Measurements from ENCODE around the gene RNF8. TPM values are rescaled to one million over a fixed set of nuclear protein-coding genes. Genes with fewer than 3 reads are reported as not detected.
A peak's percentile ranks its signal among the peaks of the same experiment; 100 is the strongest.

RNF8 gene
- total RNA-seq, 1 experiment from 2014 or later, result 22.0 TPM

DNA sequence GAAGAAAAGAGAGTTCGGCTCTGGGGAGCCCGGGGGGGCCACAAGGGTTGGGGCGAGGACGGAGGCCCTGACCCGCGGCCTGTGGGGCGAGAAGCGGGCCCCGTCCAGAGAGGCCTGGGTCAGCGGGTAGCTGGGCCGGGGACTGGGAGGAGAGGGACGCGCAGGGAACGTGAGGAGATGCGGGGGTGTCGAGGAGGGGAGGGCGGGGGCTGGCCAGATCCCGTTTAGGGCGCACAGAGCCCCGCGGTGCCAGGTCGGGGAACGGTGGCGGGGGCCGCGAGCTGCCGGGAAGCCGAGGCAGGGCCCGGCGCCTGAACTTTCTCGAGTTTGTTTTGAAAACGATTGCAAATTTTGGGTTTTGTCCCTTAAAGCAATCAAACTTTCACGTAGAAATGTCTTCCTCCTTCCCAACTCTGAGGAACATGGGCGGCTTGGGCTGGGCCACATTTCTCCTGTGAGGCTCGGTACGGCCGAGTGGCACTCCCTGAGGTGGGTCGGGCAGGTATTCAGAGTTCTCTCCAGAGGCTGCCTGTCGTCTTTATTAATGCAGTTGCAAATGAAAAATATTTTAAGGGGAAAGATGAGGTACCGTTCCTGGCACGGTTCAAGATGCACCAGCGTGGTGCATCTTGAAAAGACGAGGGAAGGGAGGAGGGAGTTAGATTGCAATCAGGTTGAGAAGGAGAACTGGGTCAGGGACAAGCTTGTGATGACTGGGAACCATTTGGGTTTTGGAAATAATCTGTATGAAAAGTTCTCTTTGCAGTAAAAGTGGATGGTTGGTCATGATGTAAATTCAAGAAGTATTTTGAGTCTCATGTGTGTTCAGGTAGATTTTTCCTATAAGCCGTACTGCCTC, 972 bp downstream of the RNF8 start:
- peak; percentile 31 for DNase-seq (ENCODE audit: unreplicated experiment)
- CTCF ChIA-PET, result no interaction called here

DNA sequence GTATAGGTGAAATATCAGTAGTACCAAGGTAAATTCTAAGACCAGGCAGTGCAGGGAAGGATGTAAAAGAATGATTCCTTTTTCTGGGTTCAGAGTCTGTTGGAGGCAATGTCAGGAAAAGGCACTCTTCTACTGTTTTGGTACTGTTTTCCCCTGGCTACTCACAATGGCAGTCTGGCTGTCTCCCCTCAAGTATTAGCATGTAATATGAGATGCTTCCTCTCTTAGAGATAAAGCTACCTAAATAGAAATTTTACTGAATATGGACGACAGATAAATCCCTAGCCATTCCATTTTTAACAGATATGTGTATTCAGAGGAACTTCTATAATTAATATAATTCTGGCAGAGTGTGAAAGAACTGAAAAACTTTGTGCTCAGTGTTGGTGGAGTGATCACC, 3.5 kb downstream of the RNF8 start:
- ChIA-PET CTCF (interaction anchor here (1.4 kb wide), 1 partner anchor 24 kb away, joined by 4 read pairs; no protein-coding TSS in a partner anchor), POLR2A (no interaction called here)
- Mint-ChIP-seq H3K9me3 (ENCODE audit: unreplicated experiment) (no peaks in the 10 kb centered on the region), H3K4me1 (ENCODE audit: insufficient read depth, unreplicated experiment) (peaks cover 23% of the 10 kb centered on the region), H3K4me3 (ENCODE audit: unreplicated experiment) (no peak overlapping the region), H3K27me3 (ENCODE audit: insufficient read depth, unreplicated experiment) (no peaks in the 10 kb centered on the region), H3K27ac (ENCODE audit: low read depth, unreplicated experiment) (no peak overlapping the region), H3K36me3 (ENCODE audit: insufficient read depth, unreplicated experiment) (no peaks in the 10 kb centered on the region)
- TF ChIP-seq, protein P1, sequence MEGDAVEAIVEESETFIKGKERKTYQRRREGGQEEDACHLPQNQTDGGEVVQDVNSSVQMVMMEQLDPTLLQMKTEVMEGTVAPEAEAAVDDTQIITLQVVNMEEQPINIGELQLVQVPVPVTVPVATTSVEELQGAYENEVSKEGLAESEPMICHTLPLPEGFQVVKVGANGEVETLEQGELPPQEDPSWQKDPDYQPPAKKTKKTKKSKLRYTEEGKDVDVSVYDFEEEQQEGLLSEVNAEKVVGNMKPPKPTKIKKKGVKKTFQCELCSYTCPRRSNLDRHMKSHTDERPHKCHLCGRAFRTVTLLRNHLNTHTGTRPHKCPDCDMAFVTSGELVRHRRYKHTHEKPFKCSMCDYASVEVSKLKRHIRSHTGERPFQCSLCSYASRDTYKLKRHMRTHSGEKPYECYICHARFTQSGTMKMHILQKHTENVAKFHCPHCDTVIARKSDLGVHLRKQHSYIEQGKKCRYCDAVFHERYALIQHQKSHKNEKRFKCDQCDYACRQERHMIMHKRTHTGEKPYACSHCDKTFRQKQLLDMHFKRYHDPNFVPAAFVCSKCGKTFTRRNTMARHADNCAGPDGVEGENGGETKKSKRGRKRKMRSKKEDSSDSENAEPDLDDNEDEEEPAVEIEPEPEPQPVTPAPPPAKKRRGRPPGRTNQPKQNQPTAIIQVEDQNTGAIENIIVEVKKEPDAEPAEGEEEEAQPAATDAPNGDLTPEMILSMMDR (IDR thresholded peaks at IDR 0.05; ENCODE audit: unreplicated experiment), result no peak
- intact Hi-C loops (cut with micrococcal nuclease), result no loop called here
- no peak for DNase-seq (ENCODE audit: unreplicated experiment)
- no TSS peak for BruUV-seq (replicated peaks)

More for the DNA sequence above, 972 bp downstream of the RNF8 start:
- Mint-ChIP-seq H3K4me1 (ENCODE audit: insufficient read depth, unreplicated experiment) (peaks cover 23% of the 10 kb centered on the region), H3K9me3 (ENCODE audit: unreplicated experiment) (no peaks in the 10 kb centered on the region), H3K27ac (ENCODE audit: low read depth, unreplicated experiment) (peak overlapping the region; percentile 83), H3K27me3 (ENCODE audit: insufficient read depth, unreplicated experiment) (no peaks in the 10 kb centered on the region), H3K4me3 (ENCODE audit: unreplicated experiment) (peak overlapping the region; percentile 96), H3K36me3 (ENCODE audit: insufficient read depth, unreplicated experiment) (no peaks in the 10 kb centered on the region)
- TF ChIP-seq, protein P1 (IDR thresholded peaks at IDR 0.05; ENCODE audit: unreplicated experiment), result no peak
- POLR2A ChIA-PET, result interaction anchor here (0.6 to 2.1 kb wide), 10 partner anchors 8 to 464 kb away, joined by 3 to 10 read pairs (median 4); partner anchors contain the start of gene CMTR1
- no TSS peak for BruUV-seq (replicated peaks)
- intact Hi-C loops (cut with micrococcal nuclease), result no loop called here

DNA sequence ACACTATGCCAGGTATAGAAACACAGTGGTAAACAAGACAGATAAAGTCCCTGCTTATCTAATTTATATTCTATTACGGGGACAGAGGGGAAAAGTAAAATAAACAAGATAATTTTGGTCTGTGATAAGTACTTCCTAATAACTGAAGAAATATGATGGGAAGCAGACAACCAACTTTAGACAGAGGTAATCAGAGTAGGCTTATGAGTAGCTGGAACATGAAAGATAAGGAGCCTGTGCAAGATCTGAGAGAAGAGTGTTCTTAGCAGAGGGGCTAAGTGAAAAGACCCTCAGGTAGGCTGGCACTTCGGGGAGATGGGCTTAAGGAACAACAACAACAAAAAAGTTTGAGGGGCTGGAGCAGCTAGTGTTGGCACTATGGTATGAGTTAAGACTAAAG, 4.1 kb downstream of the RNF8 start:
- H3K27ac Mint-ChIP-seq (ENCODE audit: low read depth, unreplicated experiment), result no peak overlapping the region
- no TSS peak for BruUV-seq (replicated peaks)

DNA sequence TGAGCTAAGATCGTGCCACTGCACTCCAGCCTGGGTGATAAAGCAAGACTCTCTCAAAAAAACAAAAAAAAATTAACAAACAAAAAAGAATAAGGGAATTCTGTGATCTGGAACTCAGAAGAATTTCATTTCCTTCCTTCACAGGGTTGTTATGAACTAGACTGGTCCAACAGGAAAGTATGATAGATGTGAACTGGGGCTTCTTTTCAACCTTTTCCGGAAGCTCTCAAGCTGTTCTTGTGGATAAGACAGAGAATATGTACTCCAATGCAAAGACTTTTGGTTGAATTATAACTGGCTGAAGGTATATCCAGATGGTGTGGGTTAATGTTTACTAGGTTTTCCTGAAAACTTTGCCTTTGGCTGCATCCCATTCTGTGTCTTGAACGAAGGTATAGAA, 5.3 kb downstream of the RNF8 start:
- ChIA-PET CTCF (interaction anchor here (0.9 to 1.2 kb wide), 3 partner anchors 27 to 103 kb away, joined by 3 to 4 read pairs (median 3); no protein-coding TSS in a partner anchor), POLR2A (no interaction called here)
- no TSS peak for BruUV-seq (replicated peaks)
- intact Hi-C loops (cut with micrococcal nuclease), result no loop called here
- peaks cover 12% of the 10 kb centered on the region for H3K36me3 Mint-ChIP-seq (ENCODE audit: insufficient read depth, unreplicated experiment)
- H3K27me3 Mint-ChIP-seq (ENCODE audit: insufficient read depth, unreplicated experiment), result no peaks in the 10 kb centered on the region
- H3K9me3 Mint-ChIP-seq (ENCODE audit: unreplicated experiment), result no peaks in the 10 kb centered on the region
- H3K4me3 Mint-ChIP-seq (ENCODE audit: unreplicated experiment), result no peak overlapping the region
- TF ChIP-seq, protein P1 (IDR thresholded peaks at IDR 0.05; ENCODE audit: unreplicated experiment), result no peak
- no peak overlapping the region for H3K27ac Mint-ChIP-seq (ENCODE audit: low read depth, unreplicated experiment)
- no peak for DNase-seq (ENCODE audit: unreplicated experiment)
- peaks cover 17% of the 10 kb centered on the region for H3K4me1 Mint-ChIP-seq (ENCODE audit: insufficient read depth, unreplicated experiment)

More for the DNA sequence above, 4.1 kb downstream of the RNF8 start:
- TF ChIP-seq, protein P1 (IDR thresholded peaks at IDR 0.05; ENCODE audit: unreplicated experiment), result no peak
- CTCF ChIA-PET, result interaction anchor here (1.1 to 1.2 kb wide), 2 partner anchors 28 to 105 kb away, joined by 3 read pairs; no protein-coding TSS in a partner anchor
- Mint-ChIP-seq H3K27me3 (ENCODE audit: insufficient read depth, unreplicated experiment) (no peaks in the 10 kb centered on the region), H3K36me3 (ENCODE audit: insufficient read depth, unreplicated experiment) (peaks cover under 1% of the 10 kb centered on the region), H3K9me3 (ENCODE audit: unreplicated experiment) (no peaks in the 10 kb centered on the region), H3K4me1 (ENCODE audit: insufficient read depth, unreplicated experiment) (peaks cover 23% of the 10 kb centered on the region), H3K4me3 (ENCODE audit: unreplicated experiment) (no peak overlapping the region)
- intact Hi-C loops (cut with micrococcal nuclease), result no loop called here
- no peak for DNase-seq (ENCODE audit: unreplicated experiment)
- POLR2A ChIA-PET, result no interaction called here
